ENCODE measurements around the gene TMEM8B.

Gene TMEM8B

GRCh38 chr9:35811381-35812024 is 17.5 kb upstream of the TMEM8B start:
- DNase-seq, result no peak

DNA sequence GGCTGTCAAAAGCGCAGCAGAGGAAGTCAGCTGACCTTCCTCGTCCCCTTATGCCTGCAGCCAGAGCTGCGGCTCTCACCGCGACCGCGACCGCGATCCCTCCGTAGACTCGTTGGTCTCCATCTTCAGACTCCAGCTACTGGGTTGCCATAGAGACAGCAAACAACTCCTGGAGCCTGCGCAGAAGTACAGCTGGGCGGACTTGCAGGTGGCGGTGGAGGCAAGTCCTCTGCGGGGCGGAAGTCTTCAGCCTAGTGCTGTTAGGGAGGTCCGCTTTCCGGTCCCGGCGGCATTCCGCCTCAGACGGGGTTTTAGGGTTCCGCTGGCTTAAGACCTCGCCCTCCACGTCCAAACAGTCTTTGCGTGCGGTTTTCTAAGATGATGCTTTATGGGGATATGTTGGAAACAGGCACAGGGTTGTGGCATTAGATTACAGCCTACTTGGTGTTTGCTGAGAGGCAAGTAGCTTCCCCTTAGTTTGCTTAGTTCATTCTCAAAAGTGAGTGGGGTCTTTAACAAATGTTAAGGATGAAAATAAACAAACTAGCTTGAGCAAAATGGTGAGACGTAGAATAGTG is 16.9 kb upstream of the TMEM8B start, which contains the start of gene SPAG8:
TSS of gene SPAG8 (minus strand) at position 238 of the 578 bp plus-strand sequence. CDS start at position 123, 115 bp downstream.
- peak; percentile 90 to 91 for DNase-seq

DNA sequence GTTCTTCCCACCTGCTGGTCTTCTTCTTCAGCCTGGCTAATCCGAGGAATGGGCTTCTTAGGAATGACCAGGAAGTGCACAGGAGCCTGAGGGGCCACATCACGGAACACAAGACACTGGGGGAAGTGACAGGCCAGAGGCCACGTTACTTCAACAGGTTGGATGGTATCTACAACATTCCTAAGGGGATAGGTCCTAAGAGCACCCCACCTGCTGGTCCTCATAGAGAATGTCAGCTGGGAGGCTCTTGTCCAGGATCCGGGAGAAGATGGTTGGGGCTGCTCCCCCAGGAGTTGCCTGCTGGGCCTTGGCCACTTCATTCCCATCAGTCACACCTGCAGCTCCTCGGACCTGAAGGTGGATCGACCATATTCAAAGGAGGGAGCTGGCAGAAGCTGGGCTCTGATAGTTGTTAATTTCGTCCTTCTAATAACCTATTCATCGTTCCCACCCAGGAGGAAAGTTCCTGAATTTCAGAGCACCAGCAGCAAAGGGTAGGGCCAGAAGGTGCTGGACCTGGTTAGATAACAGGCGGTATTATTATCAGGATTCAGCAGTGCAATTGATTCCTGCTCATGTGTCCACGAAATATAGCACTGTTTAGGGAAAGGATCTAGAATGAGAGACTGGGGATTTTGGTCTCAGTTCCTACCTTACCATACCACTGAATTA is 15.5 kb upstream of the TMEM8B start:
- no peak for DNase-seq

- DNase-seq, result no peak
Measured at GRCh38 chr9:35814106-35814840, 14.8 kb upstream of the TMEM8B start.

DNA sequence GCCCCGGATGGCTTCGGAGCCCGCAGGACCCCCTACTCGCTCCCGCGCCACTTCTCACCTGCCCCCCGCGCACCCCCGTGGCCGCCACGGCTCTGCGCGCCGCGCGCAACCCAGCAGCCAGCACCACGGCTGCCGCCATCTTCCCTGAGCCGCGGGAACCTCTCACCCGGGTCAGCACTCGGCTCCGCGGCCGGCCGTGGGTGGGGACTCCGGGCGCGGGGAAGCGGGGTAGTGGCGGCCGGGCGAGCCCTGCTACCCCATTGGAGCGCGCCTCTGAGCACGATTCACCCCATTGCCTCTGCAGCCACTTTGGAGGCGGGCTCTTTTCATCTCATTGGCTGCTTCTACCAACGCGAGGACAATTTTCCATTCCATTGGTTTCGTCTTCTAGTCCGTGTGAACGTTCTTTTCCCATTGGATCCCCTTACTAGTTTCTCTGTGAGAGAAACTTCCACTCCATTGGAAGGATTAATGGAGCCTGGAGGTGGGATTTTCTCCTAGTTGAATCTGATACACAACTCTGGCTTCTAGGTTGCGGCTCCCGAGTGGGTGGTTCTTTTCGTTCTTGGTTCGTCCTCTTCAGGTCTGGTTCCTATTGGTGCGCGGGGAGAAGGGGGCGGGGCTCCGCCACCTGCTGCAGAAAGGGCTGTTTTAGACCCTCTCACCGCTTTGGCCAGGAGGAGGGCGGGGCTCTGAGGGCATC is 14.0 kb upstream of the TMEM8B start, which contains the start of gene HINT2:
TSS of gene HINT2 (minus strand) at position 202 of the 703 bp plus-strand sequence. CDS start at position 139, 63 bp downstream.
- peak; percentile 97 to 98 for DNase-seq

DNA sequence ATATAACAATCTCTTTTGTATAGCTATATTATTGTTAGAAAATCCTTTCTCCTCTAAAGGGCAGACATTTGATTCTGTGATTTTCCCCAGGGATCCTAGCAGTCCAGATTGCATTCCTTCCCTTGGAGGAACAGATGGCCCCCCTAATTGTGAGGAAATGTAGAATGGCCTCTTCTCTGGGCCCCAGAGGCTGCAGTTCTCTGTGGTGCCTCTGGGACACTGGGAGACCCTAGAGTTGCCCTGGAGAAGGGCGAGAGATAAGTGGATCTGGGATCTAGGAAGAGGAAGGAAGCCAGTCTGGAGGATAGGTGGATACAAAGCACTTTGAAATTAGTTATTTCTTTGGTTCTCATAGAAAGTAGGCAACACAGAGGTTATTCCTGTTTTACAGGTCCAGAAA is 12.3 kb upstream of the TMEM8B start:
- DNase-seq, result no peak

DNA sequence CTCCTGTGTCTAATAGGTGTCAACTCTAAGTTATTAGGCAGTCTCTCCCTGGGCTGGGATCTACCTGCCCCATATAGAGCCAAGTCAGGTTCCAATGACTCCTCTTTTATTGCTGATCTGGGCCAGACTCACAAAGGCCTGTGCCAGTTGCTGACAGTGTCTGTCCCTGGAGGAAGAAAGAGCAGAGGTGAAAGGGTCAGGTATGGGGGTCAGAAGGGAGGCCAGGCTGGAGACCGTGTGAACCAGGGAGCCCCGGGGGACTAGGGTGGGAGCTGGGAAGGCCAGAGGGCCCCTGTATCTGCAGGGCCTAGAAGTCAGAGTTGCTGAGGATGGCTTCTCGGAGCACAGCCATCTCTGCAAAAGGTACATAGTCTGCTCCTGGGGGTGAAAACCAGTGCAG is 10.7 kb upstream of the TMEM8B start:
- no peak for DNase-seq

DNA sequence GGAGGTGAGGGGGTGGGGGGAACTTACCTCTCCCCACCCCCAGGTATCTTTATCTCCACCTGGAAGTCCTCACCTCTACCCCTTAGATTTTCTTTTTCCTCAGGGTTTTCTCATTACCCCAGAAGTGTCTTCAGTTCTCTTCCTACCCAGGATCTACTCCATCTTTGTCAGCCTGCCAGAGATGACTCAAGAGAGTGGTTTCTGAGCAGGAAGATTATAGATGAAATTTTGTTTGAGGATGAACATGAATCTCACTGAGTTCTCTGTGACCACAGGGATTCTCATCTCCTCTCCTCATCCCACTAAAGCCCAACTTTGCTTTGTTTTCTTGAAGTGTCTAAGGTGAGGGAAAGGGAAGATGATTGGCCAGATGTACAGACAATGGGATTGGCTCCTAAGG is 9.0 kb upstream of the TMEM8B start:
- no peak for DNase-seq

- no peak for DNase-seq
Measured at GRCh38 chr9:35822926-35823325, 6.1 kb upstream of the TMEM8B start.

- DNase-seq, result no peak
Measured at GRCh38 chr9:35826071-35826701, 2.8 kb upstream of the TMEM8B start.

GRCh38 chr9:35827486-35827885 is 1.5 kb upstream of the TMEM8B start:
- no peak for DNase-seq

DNA sequence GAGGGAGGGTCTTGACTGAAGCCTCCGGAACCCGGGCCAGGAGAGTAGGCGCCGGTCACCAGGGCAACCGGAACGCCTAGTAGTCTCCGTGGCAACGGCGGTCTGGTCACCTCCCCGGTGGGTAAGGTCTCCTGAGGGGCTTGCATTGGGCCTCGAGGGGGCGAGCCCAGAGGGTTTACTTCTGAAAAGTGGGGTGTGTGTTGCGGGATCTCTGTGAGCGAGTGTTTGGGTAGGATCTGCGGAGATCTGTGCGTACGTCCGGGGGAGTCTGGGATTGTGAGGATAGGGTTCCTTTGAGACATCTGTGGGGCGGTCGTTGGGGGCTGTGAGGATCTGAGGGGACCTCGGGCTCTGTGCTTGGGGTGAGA is 328 bp upstream of the TMEM8B start, which contains the start of gene FAM221B:
TSS of gene FAM221B (minus strand) at position 17 of the 368 bp plus-strand sequence. CDS start 2,571 bp downstream, outside the sequence.
- DNase-seq, result no peak

DNA sequence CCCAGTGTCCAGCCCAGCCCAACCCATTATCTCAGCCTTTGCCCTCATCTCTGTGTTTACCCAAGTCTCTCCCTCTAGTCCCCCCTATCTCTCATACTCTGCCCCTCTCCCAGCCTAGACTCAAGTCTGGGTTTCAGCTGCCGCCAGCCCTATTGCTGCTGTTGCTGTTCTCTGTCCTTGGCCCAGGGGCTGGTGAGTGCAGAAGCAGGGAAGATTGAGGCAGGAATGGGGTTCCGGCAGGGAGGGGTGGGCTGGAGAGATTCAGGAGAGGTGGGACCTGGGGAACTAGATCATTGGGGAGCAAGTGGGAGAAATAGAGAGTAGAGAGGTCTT is 702 bp downstream of the TMEM8B start:
- no peak for DNase-seq

- no peak for DNase-seq
Measured at GRCh38 chr9:35831040-35831439, 2.0 kb downstream of the TMEM8B start.

GRCh38 chr9:35832814-35833213 is 3.8 kb downstream of the TMEM8B start:
- DNase-seq, result no peak

DNA sequence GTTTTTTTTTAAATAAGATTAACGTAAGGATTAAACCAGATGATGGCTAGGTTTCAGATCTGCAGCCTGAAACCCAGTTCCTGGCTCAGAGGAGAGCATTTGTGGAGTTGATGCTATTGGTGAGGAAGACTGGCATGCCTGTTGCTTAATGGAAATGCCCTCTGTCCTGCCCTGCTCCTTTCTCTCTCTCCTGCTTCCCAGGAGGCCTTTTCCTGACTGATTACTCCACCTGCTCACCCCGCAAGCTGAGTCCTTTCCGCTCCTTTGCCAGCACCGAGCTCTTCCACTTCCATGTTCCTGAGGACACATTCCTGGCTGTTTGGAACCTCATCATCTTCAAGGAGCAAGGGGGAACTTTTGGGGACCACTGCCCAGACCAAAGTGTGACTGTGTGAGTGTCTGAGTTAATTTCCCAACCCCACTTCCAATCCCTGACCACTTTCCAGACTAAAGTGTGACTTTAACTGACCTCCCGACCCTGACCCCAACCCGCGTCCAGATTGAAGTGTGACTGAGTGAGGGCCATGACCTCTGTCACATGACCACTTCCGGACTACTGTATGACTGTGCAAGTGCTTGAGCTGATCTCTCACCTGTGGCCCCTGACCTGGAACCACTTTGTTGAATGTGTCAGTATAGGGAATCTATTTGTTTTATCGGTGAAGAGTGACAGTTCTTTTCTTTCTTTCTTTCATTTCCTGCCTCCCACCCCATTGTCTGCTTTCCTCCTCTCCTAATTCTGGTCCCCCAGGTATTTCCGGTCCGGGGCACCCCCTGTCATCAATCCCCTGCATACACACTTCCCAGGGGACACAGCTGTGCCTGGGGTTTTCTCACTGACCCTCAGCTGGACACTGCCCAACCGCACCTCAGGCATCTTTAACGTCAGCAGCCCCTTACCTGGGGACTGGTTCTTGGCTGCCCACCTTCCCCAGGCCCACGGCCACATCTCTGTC is 5.5 kb downstream of the TMEM8B start:
- DNase-seq, result no peak

GRCh38 chr9:35835216-35835632 is 6.2 kb downstream of the TMEM8B start:
- no peak for DNase-seq

DNA sequence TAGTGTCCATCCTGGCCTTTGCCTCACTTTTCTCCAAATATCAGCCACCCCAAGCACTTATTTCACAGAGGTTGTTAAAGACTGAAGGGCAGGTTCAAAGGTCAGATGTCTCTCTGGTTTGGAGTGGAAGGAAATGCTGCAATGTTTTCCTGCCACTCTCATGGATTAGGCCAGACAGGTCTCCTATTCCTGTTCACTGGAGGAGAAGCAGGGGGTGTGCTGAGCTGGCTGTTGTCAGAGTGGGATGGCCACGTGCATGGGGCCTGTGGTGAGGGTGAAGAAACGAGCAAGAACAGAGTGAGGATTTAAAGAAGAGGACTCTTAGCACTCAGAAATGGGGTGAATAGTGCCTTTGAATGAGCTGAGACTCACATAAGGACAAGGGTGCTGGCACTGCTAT is 6.7 kb downstream of the TMEM8B start:
- DNase-seq, result no peak

DNA sequence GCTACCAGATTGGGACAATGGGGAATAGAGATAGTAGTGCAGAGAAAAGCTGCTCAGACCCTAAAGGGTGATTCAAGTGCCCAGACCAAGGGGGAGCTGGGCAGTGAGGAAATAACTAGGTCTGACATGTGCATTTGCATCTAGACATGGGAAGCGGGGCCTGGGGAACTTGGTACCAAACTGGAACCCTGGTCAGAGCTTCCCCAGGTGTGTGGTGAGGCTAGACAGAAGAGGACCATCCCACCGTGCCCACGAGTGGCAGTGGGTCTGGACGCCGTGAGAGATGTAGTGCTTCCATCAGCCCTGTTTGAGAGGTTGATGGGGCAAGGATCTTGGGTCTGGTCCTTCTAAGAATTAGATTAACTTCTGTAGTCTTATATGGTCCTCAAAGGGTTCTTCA is 7.6 kb downstream of the TMEM8B start:
- no peak for DNase-seq

DNA sequence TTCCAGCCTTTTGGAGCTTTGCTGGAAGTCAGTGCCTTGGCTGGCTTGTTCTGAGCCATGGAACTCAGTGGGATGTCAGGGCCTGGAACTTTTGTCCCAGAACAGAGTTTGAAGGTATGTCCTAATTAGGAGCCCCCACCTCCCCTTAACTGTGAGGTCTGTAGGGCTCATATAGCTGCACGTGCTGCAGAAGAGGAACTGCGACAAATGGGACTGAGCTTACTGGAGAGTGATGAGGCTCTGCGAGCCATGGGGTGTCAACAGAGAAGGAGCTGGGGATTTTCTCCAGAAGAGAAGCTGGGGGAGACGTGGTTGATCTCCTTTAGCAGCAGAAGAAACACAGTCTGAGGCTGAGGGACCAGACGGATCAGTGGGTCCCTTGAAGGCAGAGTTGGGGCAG is 10.9 kb downstream of the TMEM8B start:
- no peak for DNase-seq
